ENCODE results near the gene LDLRAD4.

DNA sequence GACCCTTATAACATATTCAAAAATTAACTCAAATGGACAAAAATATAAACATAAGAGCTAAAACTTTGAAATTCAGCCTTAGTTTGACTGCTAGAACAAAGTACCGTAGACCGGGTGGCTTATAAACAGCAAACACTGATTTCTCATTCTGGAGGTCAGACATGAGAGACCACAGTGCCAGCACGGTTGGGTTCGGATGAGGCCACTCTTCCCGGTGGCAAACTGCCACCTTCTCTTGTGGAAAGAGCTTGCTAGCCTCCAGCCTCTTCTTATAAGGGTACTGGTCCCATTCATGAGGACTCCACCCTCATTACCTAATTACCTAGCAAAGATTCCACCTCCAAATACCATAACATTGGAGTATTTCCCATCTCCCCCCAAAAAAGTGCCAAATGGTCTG is 416.5 kb downstream of the LDLRAD4 start:
- TF ChIP-seq TAF1 (IDR thresholded peaks at IDR 0.05; ENCODE audit: low read depth) (no peak), CREB1 (IDR thresholded peaks at IDR 0.05; ENCODE audit: low read depth) (no peak), CEBPB (IDR thresholded peaks at IDR 0.05) (no peak), RAD21 (IDR thresholded peaks at IDR 0.05; ENCODE audit: low read depth) (no peak), EP300 (IDR thresholded peaks at IDR 0.05; ENCODE audit: borderline replicate concordance) (no peak), NFIC (IDR thresholded peaks at IDR 0.05) (no peak), ZBTB7A (IDR thresholded peaks at IDR 0.05; ENCODE audit: low read depth) (no peak)
- TF ChIP-seq, protein P1, sequence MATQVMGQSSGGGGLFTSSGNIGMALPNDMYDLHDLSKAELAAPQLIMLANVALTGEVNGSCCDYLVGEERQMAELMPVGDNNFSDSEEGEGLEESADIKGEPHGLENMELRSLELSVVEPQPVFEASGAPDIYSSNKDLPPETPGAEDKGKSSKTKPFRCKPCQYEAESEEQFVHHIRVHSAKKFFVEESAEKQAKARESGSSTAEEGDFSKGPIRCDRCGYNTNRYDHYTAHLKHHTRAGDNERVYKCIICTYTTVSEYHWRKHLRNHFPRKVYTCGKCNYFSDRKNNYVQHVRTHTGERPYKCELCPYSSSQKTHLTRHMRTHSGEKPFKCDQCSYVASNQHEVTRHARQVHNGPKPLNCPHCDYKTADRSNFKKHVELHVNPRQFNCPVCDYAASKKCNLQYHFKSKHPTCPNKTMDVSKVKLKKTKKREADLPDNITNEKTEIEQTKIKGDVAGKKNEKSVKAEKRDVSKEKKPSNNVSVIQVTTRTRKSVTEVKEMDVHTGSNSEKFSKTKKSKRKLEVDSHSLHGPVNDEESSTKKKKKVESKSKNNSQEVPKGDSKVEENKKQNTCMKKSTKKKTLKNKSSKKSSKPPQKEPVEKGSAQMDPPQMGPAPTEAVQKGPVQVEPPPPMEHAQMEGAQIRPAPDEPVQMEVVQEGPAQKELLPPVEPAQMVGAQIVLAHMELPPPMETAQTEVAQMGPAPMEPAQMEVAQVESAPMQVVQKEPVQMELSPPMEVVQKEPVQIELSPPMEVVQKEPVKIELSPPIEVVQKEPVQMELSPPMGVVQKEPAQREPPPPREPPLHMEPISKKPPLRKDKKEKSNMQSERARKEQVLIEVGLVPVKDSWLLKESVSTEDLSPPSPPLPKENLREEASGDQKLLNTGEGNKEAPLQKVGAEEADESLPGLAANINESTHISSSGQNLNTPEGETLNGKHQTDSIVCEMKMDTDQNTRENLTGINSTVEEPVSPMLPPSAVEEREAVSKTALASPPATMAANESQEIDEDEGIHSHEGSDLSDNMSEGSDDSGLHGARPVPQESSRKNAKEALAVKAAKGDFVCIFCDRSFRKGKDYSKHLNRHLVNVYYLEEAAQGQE (IDR thresholded peaks at IDR 0.05; ENCODE audit: low read depth), result no peak
- TF ChIP-seq, protein P2, sequence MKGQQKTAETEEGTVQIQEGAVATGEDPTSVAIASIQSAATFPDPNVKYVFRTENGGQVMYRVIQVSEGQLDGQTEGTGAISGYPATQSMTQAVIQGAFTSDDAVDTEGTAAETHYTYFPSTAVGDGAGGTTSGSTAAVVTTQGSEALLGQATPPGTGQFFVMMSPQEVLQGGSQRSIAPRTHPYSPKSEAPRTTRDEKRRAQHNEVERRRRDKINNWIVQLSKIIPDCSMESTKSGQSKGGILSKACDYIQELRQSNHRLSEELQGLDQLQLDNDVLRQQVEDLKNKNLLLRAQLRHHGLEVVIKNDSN (IDR thresholded peaks at IDR 0.05), result no peak
- TF ChIP-seq, protein P3, sequence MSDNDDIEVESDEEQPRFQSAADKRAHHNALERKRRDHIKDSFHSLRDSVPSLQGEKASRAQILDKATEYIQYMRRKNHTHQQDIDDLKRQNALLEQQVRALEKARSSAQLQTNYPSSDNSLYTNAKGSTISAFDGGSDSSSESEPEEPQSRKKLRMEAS (IDR thresholded peaks at IDR 0.05), result no peak
